GM06990 (cell line): ENCODE results near the gene NR4A3.

ENCODE experiments used
- DNase-seq: peaks from one replicate; pipeline ENCODE4 v3.0.0-alpha.2; 2011; ENCODE audit not compliant: insufficient read length; ENCODE audit errors: extremely low read depth
- H3K27me3 ChIP-seq: replicated peaks from 2 replicates; pipeline ENCODE4 v1.6.0; 2011; ENCODE audit warnings: low read length; ENCODE audit not compliant: control insufficient read depth, insufficient read depth
- H3K36me3 ChIP-seq: 2 replicates; pipeline ENCODE4 v1.5.1; 2011; ENCODE audit warnings: low read length; ENCODE audit not compliant: control insufficient read depth, insufficient read depth
- H3K4me3 ChIP-seq: replicated peaks from 2 replicates; pipeline ENCODE4 v1.5.1; 2011; ENCODE audit warnings: low read depth, mild to moderate bottlenecking, control low read depth, low read length
- TF ChIP-seq, protein P1 (sequence below): IDR thresholded peaks from 2 replicates; pipeline ENCODE4 v1.5.1; 2011; ENCODE audit warnings: low read length, control low read depth, mild to moderate bottlenecking, inconsistent platforms; ENCODE audit not compliant: insufficient read depth, poor library complexity, severe bottlenecking

The NR4A3 gene

DNA sequence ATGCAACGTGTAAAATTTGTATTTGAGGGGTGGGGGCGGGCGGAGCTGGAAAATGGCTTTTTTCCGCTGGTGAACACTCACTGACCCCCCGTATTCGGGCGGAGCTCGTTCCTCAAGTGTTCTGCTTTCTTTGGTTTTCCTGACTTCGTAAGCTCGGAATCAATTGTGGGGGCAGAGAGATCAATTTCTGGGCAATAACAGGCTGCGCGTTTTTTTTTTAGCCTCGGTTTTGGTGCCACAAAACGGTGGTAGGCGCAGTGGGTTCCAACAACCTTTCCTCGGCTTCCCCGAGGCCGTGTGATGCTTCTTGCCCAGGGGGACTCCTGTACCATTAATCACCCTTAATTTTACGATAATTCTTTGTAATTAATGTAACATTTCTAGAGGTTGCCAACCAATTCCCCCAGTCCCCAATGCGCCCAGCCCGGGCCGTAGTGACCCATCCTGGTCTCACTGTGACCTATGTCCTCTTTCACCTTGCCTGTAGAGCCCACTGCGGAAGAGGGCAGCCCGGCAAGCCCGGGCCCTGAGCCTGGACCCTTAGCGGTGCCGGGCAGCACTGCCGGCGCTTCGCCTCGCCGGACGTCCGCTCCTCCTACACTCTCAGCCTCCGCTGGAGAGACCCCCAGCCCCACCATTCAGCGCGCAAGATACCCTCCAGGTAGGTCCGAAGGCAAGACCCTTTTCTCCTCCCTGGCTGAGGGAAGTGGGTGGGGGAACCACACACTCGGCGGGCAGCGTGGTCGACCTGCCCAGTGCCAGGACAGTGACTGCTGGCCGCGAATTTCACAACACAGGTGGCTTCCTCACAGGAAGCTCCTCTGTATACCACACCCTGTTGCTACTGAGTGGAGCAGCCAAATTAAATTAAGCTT, 3.7 kb downstream of the NR4A3 start:
- Histone ChIP-seq H3K36me3 (no peaks in the 10 kb centered on the region), H3K27me3 (no peaks in the 10 kb centered on the region), H3K4me3 (peak overlapping the region; percentile 86; the same call in 1 of the 2 replicates)
- no peak for DNase-seq
- TF ChIP-seq, protein P1, sequence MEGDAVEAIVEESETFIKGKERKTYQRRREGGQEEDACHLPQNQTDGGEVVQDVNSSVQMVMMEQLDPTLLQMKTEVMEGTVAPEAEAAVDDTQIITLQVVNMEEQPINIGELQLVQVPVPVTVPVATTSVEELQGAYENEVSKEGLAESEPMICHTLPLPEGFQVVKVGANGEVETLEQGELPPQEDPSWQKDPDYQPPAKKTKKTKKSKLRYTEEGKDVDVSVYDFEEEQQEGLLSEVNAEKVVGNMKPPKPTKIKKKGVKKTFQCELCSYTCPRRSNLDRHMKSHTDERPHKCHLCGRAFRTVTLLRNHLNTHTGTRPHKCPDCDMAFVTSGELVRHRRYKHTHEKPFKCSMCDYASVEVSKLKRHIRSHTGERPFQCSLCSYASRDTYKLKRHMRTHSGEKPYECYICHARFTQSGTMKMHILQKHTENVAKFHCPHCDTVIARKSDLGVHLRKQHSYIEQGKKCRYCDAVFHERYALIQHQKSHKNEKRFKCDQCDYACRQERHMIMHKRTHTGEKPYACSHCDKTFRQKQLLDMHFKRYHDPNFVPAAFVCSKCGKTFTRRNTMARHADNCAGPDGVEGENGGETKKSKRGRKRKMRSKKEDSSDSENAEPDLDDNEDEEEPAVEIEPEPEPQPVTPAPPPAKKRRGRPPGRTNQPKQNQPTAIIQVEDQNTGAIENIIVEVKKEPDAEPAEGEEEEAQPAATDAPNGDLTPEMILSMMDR, result no peak

DNA sequence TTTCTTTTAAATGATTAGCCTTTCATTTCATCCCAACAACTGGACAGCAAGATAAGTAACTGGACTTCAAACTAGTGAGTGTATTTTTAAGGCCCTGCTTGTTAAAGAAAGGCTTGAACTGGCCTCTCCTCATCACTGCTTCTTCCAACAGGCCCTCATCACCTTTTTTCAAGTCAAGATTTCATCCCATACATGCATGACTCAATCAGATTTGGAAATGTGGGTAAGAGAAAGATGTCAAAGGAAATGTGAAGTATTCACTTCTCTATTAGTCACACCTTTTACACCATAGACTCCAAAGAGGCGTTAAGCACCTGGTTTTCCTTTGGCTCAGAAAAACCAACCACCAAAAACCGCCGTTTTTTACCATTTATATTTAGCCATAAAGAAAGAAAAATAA, 4.9 kb downstream of the NR4A3 start:
- TF ChIP-seq, protein P1, result no peak

DNA sequence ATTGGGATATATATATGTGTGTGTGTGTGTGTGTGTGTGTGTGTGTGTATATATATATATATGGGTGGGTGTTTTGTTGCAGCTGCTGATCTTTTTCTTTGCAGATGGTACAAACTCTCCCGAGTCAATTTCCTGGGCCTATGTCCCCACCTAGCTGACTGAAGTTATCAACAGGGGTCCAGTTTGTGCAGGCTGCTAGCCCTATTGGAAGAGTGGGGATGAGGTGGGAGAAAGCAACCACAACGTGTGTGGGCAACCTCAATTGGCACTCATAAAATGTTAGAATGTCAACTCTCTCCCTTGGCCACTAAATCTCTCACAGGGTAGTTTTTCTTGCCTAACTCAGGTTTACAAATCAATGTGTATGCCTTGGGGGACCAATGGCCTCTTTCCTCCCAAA, 5.6 kb downstream of the NR4A3 start:
- H3K27me3 ChIP-seq, result no peaks in the 10 kb centered on the region

More for the DNA sequence above, 4.9 kb downstream of the NR4A3 start:
- Histone ChIP-seq H3K36me3 (no peaks in the 10 kb centered on the region), H3K4me3 (no peak overlapping the region), H3K27me3 (no peaks in the 10 kb centered on the region)
- DNase-seq, result no peak

DNA sequence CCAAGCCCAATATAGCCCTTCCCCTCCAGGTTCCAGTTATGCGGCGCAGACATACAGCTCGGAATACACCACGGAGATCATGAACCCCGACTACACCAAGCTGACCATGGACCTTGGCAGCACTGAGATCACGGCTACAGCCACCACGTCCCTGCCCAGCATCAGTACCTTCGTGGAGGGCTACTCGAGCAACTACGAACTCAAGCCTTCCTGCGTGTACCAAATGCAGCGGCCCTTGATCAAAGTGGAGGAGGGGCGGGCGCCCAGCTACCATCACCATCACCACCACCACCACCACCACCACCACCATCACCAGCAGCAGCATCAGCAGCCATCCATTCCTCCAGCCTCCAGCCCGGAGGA, 6.3 kb downstream of the NR4A3 start:
- Histone ChIP-seq H3K36me3 (no peaks in the 10 kb centered on the region), H3K27me3 (no peaks in the 10 kb centered on the region), H3K4me3 (no peak overlapping the region)
- TF ChIP-seq, protein P1, result no peak
- DNase-seq, result no peak

More for the DNA sequence above, 5.6 kb downstream of the NR4A3 start:
- DNase-seq, result no peak
- no peaks in the 10 kb centered on the region for H3K36me3 ChIP-seq
- H3K4me3 ChIP-seq, result no peak overlapping the region
- TF ChIP-seq, protein P1, result no peak

DNA sequence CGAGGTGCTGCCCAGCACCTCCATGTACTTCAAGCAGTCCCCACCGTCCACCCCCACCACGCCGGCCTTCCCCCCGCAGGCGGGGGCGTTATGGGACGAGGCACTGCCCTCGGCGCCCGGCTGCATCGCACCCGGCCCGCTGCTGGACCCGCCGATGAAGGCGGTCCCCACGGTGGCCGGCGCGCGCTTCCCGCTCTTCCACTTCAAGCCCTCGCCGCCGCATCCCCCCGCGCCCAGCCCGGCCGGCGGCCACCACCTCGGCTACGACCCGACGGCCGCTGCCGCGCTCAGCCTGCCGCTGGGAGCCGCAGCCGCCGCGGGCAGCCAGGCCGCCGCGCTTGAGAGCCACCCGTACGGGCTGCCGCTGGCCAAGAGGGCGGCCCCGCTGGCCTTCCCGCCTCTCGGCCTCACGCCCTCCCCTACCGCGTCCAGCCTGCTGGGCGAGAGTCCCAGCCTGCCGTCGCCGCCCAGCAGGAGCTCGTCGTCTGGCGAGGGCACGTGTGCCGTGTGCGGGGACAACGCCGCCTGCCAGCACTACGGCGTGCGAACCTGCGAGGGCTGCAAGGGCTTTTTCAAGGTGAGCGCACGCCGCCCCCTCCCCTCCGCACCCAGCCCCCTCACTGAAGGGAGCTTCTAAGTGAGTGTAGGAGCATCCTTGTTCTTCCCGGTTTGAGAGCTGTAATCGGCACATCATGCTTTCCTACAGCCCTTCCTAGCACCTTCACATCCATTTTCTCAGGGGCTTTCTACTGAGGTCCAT, 6.9 kb downstream of the NR4A3 start:
- H3K4me3 ChIP-seq, result no peak overlapping the region
- no peak for DNase-seq
- TF ChIP-seq, protein P1, result no peak
- H3K27me3 ChIP-seq, result no peaks in the 10 kb centered on the region
- no peaks in the 10 kb centered on the region for H3K36me3 ChIP-seq
